BJ (cell line): ENCODE data around the gene N4BP2L2. TPM values are rescaled to one million over a fixed set of nuclear protein-coding genes. Genes with fewer than 3 reads are reported as not detected.

Source experiments
- CTCF ChIA-PET: fragments of 350-600 bp; formaldehyde crosslinking; extraction: SDS; loops from one replicate; lab custom pipeline; 2021; ENCODE audit warnings: antibody characterized with exemption, inconsistent platforms; lab: Yijun Ruan, JAX
- POLR2A ChIA-PET: fragments of 300-600 bp; sonication (Branson Sonifier 250); formaldehyde crosslinking; extraction: SDS; loops from one replicate; lab custom pipeline; 2021; ENCODE audit warnings: antibody characterized with exemption; lab: Charles Lee
- DNase-seq: peaks from one replicate; pipeline ENCODE4 v3.0.0-alpha.2; 2011; ENCODE audit warnings: low read depth
- H3K27me3 ChIP-seq: 2 replicates; pipeline ENCODE4 v1.6.0; 2011; ENCODE audit warnings: low read length; ENCODE audit not compliant: control insufficient read depth, insufficient read depth
- H3K36me3 ChIP-seq: 2 replicates; pipeline ENCODE4 v1.5.1; 2011; ENCODE audit warnings: low read length; ENCODE audit not compliant: control insufficient read depth, insufficient read depth
- H3K4me3 ChIP-seq: 2 replicates; pipeline ENCODE4 v1.5.1; 2011; ENCODE audit warnings: low read depth, mild to moderate bottlenecking, control low read depth, low read length
- CTCF ChIP-seq: IDR thresholded peaks from 2 replicates; pipeline ENCODE4 v1.5.1; 2011; ENCODE audit warnings: low read depth, mild to moderate bottlenecking, control low read depth, inconsistent platforms, low read length, moderate library complexity; ENCODE audit not compliant: insufficient read depth
- polyA plus RNA-seq: library from polyadenylated mRNA; depleted of rRNA; stranded (reverse); fragments of >200 nt; gene quantifications from 2 replicates; pipeline ENCODE4 v1.2.3, GENCODE V29; 2011

N4BP2L2 gene
- polyA plus RNA-seq, 1 experiment: 16.5 TPM

GRCh38 chr13:32499538-32500210 is 38.9 kb downstream of the N4BP2L2 start:
- Histone ChIP-seq H3K27me3 (no peaks in the 10 kb centered on the region), H3K36me3 (peaks cover 2% of the 10 kb centered on the region; the same call in 1 of the 2 replicates), H3K4me3 (no peak overlapping the region)
- no peak for TF ChIP-seq CTCF
- no peak for DNase-seq
- ChIA-PET CTCF (no interaction called here), POLR2A (no interaction called here)

GRCh38 chr13:32497589-32497988 is 41.0 kb downstream of the N4BP2L2 start:
- ChIA-PET POLR2A (no interaction called here), CTCF (interaction anchor here (0.7 to 1.1 kb wide), 2 partner anchors 84 to 88 kb away, joined by 3 to 6 read pairs; partner anchors contain the start of gene PDS5B)
- peaks cover 2% of the 10 kb centered on the region; the same call in 1 of the 2 replicates for H3K36me3 ChIP-seq
- no peak for TF ChIP-seq CTCF
- H3K4me3 ChIP-seq: no peak overlapping the region
- no peak for DNase-seq
- no peaks in the 10 kb centered on the region for H3K27me3 ChIP-seq

GRCh38 chr13:32496599-32497160 is 41.9 kb downstream of the N4BP2L2 start:
- DNase-seq: no peak
- TF ChIP-seq CTCF: no peak
- Histone ChIP-seq H3K36me3 (peaks cover 2% of the 10 kb centered on the region; the same call in 1 of the 2 replicates), H3K4me3 (no peak overlapping the region), H3K27me3 (no peaks in the 10 kb centered on the region)
- ChIA-PET POLR2A (no interaction called here), CTCF (no interaction called here)

GRCh38 chr13:32495841-32496240 is 42.8 kb downstream of the N4BP2L2 start:
- DNase-seq: no peak
- TF ChIP-seq CTCF: no peak
- H3K4me3 ChIP-seq: no peak overlapping the region
- H3K36me3 ChIP-seq: peaks cover 2% of the 10 kb centered on the region; the same call in 1 of the 2 replicates
- no peaks in the 10 kb centered on the region for H3K27me3 ChIP-seq
- POLR2A ChIA-PET: no interaction called here
- CTCF ChIA-PET: no interaction called here

- ChIA-PET POLR2A (no interaction called here), CTCF (interaction anchor here (1.0 kb wide), 1 partner anchor 8 kb away, joined by 4 read pairs; no protein-coding TSS in a partner anchor)
- H3K27me3 ChIP-seq: no peaks in the 10 kb centered on the region
- TF ChIP-seq CTCF: no peak
- no peak overlapping the region for H3K4me3 ChIP-seq
- peaks cover 2% of the 10 kb centered on the region; the same call in 1 of the 2 replicates for H3K36me3 ChIP-seq
- DNase-seq: no peak
Observed at GRCh38 chr13:32495429-32495828, 43.2 kb downstream of the N4BP2L2 start.
